ENCODE data around the gene SPDYE3. TPM values are rescaled to one million over a fixed set of nuclear protein-coding genes. Genes with fewer than 3 reads are reported as not detected.

Gene SPDYE3
- total RNA-seq, 1 donor, result under 0.01 TPM

DNA sequence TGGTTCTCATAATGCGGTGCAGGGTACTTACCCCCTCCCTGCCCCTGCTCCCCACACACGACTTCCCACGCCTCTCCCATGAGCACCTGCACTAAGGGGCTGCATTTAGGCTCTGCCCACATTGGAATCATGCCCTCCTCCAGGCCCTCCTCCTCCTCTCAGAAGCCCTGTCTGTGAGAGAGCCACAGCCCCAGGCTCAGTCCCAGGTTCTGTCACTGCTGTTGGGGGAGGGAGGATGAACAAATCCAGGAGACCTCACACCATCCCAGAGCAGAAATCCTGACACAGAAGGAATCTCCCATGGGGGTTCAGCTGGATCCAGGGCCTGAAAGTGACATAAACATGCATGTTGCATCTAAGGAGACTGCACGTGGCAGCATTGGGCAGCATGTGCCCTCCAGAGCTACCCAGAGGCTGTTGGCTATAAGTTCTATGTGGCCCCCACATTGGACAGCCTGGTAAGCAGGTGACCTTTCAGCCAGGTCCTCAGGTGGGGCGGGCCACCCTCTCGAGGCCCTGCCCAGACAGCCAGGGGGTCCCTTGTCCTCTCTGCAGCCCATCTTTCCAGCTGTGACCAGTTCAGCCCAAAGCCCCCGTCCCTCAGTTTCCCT is 64.2 kb downstream of the SPDYE3 start:
- TF ChIP-seq, protein P1, sequence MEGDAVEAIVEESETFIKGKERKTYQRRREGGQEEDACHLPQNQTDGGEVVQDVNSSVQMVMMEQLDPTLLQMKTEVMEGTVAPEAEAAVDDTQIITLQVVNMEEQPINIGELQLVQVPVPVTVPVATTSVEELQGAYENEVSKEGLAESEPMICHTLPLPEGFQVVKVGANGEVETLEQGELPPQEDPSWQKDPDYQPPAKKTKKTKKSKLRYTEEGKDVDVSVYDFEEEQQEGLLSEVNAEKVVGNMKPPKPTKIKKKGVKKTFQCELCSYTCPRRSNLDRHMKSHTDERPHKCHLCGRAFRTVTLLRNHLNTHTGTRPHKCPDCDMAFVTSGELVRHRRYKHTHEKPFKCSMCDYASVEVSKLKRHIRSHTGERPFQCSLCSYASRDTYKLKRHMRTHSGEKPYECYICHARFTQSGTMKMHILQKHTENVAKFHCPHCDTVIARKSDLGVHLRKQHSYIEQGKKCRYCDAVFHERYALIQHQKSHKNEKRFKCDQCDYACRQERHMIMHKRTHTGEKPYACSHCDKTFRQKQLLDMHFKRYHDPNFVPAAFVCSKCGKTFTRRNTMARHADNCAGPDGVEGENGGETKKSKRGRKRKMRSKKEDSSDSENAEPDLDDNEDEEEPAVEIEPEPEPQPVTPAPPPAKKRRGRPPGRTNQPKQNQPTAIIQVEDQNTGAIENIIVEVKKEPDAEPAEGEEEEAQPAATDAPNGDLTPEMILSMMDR (IDR thresholded peaks at IDR 0.05; ENCODE audit: insufficient read depth, low read depth, low read length), result no peak
- DNase-seq (ENCODE audit: low read depth), result no peak
- H3K4me3 ChIP-seq (ENCODE audit: low read depth, low read length), result no peak overlapping the region

Small RNA genes within 50 kb of the gene (small RNA-seq; reads per million reads assigned to genes)
- gene RF00019, result not detected

Other genes with a start within 250 kb of the SPDYE3 start
- 32.2 and 32.8 TPM in 2 replicates for gene ZNF3, start 226.0 kb upstream of the SPDYE3 start, total RNA-seq
- gene COPS6, start 218.7 kb upstream of the SPDYE3 start, total RNA-seq, result 104 and 113 TPM in 2 replicates
- 73.8 and 77.7 TPM in 2 replicates for gene MCM7, start 206.3 kb upstream of the SPDYE3 start, total RNA-seq
- gene AP4M1, start 206.1 kb upstream of the SPDYE3 start, total RNA-seq, result 16.1 and 16.4 TPM in 2 replicates
- 50.9 and 54.4 TPM in 2 replicates for gene TAF6, start 188.3 kb upstream of the SPDYE3 start, total RNA-seq
- 23.2 and 40.2 TPM in 2 replicates for gene CNPY4, start 188.1 kb upstream of the SPDYE3 start, total RNA-seq
- 1.7 and 4.2 TPM in 2 replicates for gene MBLAC1, start 180.7 kb upstream of the SPDYE3 start, total RNA-seq
- 65.2 and 81.5 TPM in 2 replicates for gene LAMTOR4, start 158.8 kb upstream of the SPDYE3 start, total RNA-seq
- gene TRAPPC14, start 149.0 kb upstream of the SPDYE3 start, total RNA-seq, result 11.9 and 14.2 TPM in 2 replicates
- 1.9 and 2.2 TPM in 2 replicates for gene GAL3ST4, start 139.1 kb upstream of the SPDYE3 start, total RNA-seq
- 0.43 and 2.9 TPM in 2 replicates for gene GPC2, start 130.3 kb upstream of the SPDYE3 start, total RNA-seq
- under 0.01 and 0.64 TPM in 2 replicates for gene STAG3, start 129.8 kb upstream of the SPDYE3 start, total RNA-seq
- gene PVRIG, start 87.8 kb upstream of the SPDYE3 start, total RNA-seq, result not detected in 2 replicates
- 10.0 and 11.7 TPM in 2 replicates for gene PILRB, start 50.4 kb downstream of the SPDYE3 start, total RNA-seq
- gene PILRA, start 65.8 kb downstream of the SPDYE3 start, total RNA-seq, result 0.43 TPM in 1 of 2 replicates, not detected in the other
- 0.43 and 0.64 TPM in 2 replicates for gene ZCWPW1, start 121.0 kb downstream of the SPDYE3 start, total RNA-seq
- 23.2 and 29.4 TPM in 2 replicates for gene MEPCE, start 122.1 kb downstream of the SPDYE3 start, total RNA-seq
- gene PPP1R35, start 128.8 kb downstream of the SPDYE3 start, total RNA-seq, result 14.8 and 15.1 TPM in 2 replicates
- not detected in 2 replicates for gene SPACDR, start 156.6 kb downstream of the SPDYE3 start, total RNA-seq
- 26.4 and 30.2 TPM in 2 replicates for gene TSC22D4, start 171.5 kb downstream of the SPDYE3 start, total RNA-seq
- gene NYAP1, start 176.2 kb downstream of the SPDYE3 start, total RNA-seq, result 0.43 and 0.64 TPM in 2 replicates
- gene AGFG2, start 231.5 kb downstream of the SPDYE3 start, total RNA-seq, result 7.7 and 19.0 TPM in 2 replicates